Measurements from ENCODE around the gene POU3F3.

POU3F3 gene

DNA sequence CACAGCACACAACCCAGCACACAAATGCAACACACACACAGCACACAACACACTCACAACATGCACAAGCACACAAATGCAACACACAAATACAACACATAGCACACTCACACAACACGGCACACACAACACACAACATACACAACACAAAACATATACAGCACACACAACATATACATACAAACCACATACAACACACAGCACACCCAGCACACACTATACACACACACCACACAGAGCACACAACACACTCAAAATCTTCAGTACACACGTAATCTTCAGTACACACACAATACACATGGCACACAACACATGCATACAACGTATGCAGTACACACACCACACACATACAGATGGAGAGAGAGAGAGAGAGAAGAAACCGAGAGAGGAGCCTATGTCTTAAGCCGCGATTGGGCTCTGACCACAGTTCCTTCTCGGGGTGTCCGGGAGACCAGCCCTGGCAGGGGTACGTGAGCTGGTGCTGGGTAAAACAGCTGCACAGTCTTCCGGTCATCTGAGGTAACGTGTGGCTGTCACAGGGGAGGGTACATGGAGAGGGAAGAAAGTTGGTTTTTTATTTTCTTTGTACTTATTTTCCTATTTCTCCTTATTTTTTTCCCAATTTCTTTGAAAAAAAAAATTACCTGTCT lies 25.1 kb downstream of the POU3F3 start:
- no peak for DNase-seq

DNA sequence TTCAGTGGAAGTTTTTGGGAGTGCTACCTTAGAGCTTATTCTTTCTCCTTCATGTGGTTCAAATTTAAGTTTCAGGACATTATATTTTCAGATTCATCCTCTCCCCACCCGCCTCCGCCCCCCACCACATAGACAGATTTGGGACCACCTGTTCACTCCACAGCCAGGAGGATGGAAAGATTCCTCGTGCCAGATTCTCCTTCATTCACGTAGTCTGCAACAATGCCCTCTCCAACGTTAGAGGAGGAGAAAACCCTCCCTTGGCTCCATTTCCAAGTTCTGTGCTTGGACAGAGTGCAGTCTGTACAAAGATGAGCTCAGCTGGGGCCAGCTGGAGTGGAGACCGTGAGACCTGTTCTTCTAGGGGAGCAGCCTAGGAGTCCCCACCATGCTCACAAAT lies 26.2 kb downstream of the POU3F3 start:
- DNase-seq: no peak

DNA sequence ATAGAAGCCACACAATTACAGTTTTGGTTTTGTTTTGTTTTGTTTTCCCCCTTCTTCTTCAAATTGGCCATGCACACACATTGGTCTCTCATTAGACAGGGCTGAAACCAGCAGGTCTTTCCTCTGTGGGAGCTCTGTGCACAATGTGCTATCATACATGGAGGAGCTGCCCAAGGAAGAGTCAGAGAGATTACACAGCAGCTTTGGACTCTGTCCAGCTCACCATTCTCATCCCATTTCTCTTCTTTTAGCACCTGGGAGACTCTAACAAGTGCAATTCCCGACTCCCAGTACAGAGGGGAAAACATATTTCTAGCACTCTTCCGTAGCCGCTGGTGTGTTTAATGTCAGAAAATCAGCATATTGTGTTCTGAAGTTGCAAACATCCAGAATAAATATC lies 29.4 kb downstream of the POU3F3 start:
- DNase-seq: no peak

DNA sequence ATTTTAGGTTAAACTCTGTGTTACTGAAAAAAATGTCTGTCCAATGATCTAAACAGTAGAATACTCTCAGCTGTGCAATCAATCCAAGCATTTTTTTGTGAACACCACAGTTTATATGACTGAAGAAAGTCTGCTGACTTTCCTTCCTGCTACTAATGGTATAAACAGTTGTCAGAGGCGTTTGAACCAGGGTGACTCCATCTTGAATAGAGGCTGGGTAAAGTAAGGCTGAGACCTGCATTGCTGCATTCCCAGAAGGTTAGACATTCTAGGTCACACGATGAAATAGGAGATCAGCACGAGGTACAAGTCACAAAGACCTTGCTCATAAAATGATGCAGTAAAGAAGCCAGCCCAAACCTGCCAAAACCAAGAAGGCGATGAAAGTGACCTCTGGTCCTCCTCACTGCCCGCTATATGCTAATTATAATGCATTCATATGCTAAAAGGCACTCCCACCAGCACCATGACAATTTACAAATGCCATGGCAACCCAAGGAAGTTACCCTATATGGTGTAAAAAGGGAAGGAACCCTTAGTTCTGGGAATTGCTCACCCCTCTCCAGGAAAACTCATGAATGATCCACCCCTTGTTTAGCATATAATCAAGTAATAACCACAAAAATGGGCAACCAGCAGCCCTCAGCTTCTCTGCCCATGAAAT lies 31.3 kb downstream of the POU3F3 start:
- no peak for DNase-seq

DNA sequence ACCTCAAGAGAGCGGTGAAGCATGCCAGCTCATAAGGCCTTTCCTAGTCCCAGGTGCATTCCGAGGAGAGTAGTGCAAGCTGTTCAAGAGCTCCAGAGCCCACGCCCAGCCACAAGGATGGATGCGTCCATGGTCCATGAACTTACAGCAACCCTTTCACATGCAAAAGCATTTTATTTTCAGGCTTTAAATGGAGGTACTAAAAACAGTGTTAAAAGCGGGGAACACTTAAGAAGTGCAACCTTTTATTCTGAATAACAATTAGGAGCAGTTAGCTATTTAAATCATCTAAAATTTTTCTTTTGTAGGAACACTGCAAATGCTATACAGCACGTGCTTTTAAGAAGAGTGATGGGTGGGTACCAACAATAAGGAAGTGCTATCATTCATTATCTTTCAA lies 33.8 kb downstream of the POU3F3 start:
- no peak for DNase-seq

DNA sequence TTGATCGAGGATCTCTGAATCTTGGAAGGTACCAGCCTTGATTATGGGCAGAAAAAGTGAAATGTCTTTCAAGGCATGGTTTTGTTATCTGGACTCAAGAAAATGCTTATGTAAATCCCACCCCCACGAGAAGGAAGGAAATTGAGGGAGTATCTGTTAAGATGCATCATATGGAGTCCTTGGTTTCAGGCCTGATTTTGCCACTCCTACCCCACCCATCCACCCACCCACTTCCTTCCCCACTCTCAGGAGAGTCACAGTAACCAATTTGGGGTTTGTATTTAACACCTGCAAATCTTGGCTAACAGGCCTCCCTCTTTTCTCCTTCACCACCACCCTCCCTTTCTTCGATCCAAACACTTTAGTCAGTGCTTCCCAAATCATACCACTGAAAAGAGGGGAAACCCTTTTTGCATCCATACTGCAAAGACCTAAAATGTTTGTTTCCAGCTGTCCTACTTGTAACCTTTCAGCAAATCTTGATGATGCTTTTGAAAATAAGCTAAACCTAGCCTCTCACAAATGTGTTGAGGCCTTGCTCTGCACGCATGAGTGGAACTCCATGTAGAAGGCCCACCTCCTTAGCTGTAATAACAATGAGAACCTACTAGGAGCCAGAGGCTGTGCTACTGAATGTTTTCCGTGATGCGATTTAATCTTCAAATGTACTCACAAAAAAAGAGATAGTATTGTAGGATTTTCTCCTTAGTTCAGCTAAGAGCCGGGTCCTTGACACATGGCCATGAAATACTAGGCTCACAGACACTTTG lies 34.8 kb downstream of the POU3F3 start:
- DNase-seq: no peak

DNA sequence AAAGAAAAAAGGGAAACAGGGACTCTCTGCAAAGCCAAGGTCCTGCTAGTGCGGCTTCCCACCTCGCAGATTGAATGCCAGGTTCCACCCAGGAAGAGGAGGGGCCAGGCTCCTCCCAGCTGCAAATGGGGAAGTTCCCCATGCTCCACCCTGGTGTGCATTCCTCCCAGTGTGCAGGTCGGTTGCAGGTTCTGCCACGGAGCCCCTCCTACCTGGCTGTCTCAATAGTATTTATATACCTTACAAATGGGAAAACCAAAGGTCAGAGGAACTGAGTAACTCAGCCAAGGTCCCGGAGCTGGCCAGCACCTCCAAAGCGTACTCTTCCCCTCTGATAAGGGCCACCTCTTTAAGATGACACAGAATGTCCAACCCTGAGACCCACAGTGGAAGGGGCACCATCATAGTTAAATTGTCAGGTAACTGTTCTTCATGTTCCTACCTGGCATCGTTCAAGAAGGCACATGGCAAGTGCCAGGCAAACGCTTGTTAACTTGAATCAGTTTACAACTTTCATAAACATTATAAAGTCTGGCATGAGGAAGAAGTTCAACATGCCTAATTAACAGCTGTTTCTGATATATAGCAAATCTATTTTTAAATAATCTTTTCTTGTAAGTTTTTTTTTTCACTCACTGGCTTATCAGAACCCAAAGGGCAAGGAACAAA lies 35.5 kb downstream of the POU3F3 start:
- peak; percentile 59 for DNase-seq

DNA sequence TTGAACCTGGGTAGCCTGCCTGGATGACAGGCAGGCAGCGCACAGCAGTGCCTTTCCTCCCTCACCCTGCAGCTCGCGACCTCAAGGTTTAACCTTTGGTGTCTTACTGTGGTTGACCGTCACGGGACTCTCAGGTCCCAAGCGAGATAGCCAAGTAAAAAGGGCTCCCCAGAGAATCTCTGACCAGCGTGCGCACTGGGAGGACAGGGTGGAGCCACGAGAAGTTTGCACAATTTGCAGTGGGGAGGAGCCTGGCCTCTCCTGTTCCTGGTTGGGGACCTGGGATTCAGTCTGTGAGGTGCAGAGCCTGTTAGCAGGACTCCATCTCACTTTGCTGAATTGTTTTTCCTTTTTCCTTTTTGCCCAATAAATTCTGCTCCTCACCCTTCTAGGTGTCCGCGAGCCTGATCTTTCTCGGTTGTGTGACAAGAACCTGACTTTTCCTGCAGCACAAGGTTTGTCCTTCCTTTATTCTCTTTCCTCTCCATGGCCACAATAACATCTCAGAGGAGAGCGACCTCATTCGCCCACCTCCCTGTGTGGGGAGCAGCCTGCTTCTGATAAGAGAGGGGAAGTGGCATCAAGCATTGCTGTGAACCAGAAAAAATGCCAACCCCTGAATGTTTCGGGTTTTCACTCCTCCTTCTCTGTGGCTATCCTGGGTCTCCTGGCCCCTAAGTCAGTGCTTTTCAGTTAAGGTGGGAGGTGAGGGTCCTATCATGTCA lies 36.2 kb downstream of the POU3F3 start:
- no peak for DNase-seq

DNA sequence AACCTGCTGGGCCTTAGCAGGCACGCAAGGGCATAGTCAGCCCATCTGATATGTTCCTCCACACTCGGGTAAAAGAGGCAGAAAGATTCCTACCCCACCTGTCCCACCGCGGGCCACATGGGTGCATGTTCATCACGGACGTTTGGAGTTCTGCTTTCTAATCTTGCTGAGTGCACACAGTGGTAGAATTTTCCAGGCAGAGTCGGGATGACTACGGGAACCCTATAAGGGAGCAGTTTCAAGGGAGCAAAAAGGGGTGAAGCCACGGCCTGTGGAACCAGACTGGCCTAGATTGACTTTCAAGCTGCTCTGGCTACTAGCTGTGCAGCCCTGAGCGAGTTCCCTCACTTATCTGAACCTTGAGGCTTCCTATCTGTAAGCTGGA lies 36.8 kb downstream of the POU3F3 start:
- no peak for DNase-seq

DNA sequence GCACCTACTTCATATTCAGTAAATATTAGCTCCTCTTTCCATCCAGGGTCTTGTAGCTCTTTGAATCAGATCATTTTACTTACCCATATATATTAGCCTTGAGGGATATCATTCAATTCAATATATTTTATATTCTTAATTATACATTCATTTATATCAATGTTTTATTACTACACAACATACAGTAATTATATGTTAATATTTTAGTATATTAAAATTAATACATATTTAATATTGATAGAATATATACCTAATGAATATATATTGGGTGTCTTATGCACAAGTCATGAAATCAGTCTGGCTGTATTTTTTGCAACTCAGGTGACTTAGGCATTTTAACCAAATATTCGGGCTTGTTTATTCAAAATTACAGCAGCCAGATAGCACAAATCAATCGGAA lies 37.2 kb downstream of the POU3F3 start:
- no peak for DNase-seq

DNA sequence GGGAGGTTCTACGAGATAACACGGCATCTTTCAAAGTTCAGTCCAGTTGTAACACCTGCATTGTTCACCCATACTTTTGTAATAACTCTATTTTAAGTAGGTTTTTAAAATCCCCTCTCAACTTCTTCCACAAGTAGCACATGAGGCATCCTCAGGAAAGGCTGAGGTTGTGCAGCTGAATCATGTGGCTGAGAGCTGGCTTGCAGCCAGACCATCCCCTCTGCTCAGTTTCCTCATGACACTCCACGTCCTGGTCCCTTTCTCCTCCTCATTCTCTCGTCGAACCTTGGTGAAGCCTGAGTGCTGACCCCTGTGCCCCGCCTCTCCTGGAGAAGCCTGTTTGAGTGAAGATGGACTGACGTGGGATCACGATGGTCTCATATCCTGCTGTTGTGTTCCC lies 42.5 kb downstream of the POU3F3 start:
- DNase-seq: no peak

DNA sequence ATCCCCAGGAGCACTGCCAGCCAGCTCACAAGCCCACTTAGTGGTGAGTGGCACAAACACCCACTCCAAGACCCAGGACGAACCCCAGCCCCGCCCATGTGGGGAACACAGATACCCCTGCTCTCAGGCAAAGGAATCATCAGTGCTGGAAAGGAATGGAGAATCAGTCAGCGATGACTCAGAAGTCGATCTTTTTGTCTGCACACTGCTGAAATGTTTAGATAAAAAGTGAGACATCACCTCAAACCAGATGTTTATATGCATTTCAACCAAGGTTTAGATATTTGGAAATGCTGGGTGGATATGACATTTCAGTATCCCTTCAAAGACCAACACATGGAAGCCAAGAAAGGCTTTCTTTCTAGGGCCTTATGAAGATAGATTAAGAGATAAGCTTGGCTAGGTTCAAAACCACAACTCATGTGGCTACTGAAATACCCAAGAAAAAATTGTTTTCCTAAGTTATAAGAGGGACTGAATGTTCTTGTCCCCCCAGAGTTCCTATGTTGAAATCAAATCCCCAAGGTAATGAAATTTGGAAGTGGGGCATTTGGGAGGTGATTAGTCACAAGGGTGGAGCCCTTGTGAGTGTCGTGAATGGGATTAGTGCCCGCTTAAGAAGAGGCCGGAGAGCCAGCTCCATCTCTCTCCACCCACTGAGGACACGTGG lies 43.7 kb downstream of the POU3F3 start:
- DNase-seq: no peak

DNA sequence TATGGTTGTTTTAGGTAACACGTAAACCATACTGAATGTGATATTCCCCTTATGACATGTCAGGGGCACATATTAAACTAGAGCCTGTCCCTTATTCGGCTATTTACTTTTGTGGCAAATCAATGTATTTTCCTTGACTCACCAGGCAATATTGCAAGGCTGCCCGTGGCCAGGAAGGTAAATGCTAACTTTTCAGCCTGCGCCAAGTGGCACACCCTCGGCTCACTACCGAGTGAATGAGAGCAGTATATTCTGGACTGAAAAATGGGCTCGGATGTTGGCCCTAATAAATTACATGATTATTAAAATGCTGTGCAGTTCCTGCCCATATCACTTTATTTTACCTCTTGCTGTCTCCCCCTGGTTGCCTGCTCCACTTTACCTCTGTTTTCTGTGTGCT lies 46.7 kb downstream of the POU3F3 start:
- DNase-seq: no peak

DNA sequence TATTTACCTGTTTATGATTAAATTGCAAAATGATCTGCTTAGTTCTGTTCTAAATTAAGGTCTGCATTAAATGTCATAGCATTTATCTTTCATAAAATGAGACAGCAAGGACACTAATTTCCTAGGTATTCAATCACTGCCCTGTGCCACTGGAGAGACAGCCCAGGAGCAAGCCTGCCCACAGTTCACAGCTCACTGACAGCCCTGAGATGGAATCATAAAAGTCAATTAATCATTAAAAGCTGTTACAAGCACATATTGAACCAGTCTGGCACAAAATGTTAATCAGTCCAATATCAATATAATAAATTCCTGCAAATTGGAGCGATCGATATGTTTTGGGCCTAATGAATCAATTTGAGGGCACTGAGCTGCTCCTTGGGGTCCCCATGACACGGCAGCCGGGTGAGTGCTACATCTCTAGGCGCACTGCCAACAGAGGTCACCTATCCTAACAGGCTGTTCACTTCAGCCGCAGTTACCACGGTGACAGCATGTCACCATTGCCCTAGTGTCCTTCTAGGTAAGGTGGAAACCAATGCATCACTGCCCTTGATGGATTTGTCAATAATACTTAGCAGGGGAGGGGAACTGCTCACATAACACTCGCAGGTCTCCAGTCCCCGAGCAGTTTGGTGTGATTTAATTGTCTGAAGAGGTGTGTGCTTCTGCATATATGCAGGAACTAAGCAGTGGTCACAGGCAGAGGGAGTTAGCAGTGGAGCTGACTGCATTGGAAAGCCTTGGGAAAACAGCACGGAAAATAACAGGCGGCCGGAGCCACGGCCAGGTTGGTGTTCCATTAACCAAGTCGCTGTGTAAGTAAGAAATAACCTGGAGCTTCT lies 47.3 kb downstream of the POU3F3 start:
- DNase-seq: no peak

DNA sequence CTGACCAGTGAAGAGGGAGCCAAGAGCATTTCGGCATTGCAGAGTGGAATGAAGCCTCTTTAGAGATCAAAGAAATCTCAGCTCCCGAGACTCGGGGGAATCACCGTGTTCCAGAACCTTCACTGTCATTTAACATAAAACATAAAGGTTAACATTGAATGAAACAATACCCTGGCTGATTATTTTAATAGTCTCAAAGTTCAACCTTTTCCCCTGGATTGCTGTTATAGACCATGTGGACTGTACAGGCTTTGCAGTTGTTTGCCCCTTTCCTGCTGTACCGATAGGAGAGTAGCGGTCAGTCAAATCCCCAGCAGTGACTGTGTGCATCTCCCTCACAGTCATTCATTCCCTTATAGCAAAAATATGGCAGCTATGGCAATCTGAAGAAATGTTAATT lies 48.4 kb downstream of the POU3F3 start:
- no peak for DNase-seq
